HG02610 (cell line): ENCODE measurements around the gene ENTR1.

Experiments used
- ATAC-seq: cut with Tn5 transposase; IDR thresholded peaks from one replicate; pipeline ENCODE4 v1.9.1; 2021; ENCODE audit warnings: mild to moderate bottlenecking, moderate library complexity; ENCODE audit not compliant: unreplicated experiment

Gene ENTR1

GRCh38 chr9:136364942-136365774, 45.3 kb downstream of the ENTR1 start:
- no peak for ATAC-seq

- ATAC-seq: no peak
These were observed 46.3 kb downstream of the ENTR1 start for GRCh38 chr9:136363949-136364748.

GRCh38 chr9:136363106-136363948, 47.1 kb downstream of the ENTR1 start, which contains the start of gene DNLZ:
TSS of gene DNLZ (minus strand) at chr9:136363744. CDS start at chr9:136363714, 30 bp downstream.
- peak; percentile 85 for ATAC-seq

GRCh38 chr9:136362450-136362784, 48.0 kb downstream of the ENTR1 start:
- no peak for ATAC-seq

- no peak for ATAC-seq
These were observed 48.5 kb downstream of the ENTR1 start for GRCh38 chr9:136361754-136362449.

GRCh38 chr9:136361047-136361753, 49.2 kb downstream of the ENTR1 start:
- ATAC-seq: no peak

GRCh38 chr9:136359774-136360718, 50.4 kb downstream of the ENTR1 start:
- ATAC-seq: no peak

- ATAC-seq: no peak
These were observed 51.5 kb downstream of the ENTR1 start for GRCh38 chr9:136358888-136359287.

GRCh38 chr9:136358016-136358415, 52.4 kb downstream of the ENTR1 start:
- no peak for ATAC-seq

GRCh38 chr9:136357202-136357725, 53.1 kb downstream of the ENTR1 start:
- ATAC-seq: no peak

- ATAC-seq: no peak
These were observed 54.5 kb downstream of the ENTR1 start for GRCh38 chr9:136355616-136356557.

GRCh38 chr9:136354592-136355085, 55.8 kb downstream of the ENTR1 start:
- ATAC-seq: no peak

- ATAC-seq: no peak
These were observed 56.5 kb downstream of the ENTR1 start for GRCh38 chr9:136353757-136354488.

GRCh38 chr9:136353088-136353487, 57.3 kb downstream of the ENTR1 start:
- ATAC-seq: no peak

- no peak for ATAC-seq
These were observed 57.7 kb downstream of the ENTR1 start for GRCh38 chr9:136352682-136353081.
